A673 (cell line): ENCODE measurements around the gene LY86. TPM values are rescaled to one million over a fixed set of nuclear protein-coding genes. Genes with fewer than 3 reads are reported as not detected.

Experiments used
- BruUV-seq: library from RNA; stranded (reverse); fragments of 400-500 nt; replicated peaks from 2 replicates; lab custom pipeline; 2021; lab: Mats Ljungman, UMichigan
- CTCF ChIA-PET: fragments of 300-600 bp; sonication (Branson Sonifier 250); formaldehyde crosslinking; loops from one replicate; lab custom pipeline; 2022; ENCODE audit warnings: antibody characterized with exemption; lab: Charles Lee
- POLR2A ChIA-PET: fragments of 300-600 bp; sonication (Branson Sonifier 250); formaldehyde crosslinking; loops from one replicate; lab custom pipeline; 2022; ENCODE audit warnings: antibody characterized with exemption; ENCODE audit not compliant: low non-redundant PET; lab: Charles Lee
- DNase-seq: peaks from one replicate; pipeline ENCODE4 v3.0.0-alpha.2; 2015; ENCODE audit warnings: low spot score
- H3K27ac ChIP-seq: fragments of 200-600 bp; sonication (generic); 2 replicates; pipeline ENCODE4 v1.5.1; 2016; ENCODE audit warnings: mixed run types, low read depth, mild to moderate bottlenecking, mixed read lengths, antibody characterized with exemption, low read length; ENCODE audit not compliant: poor library complexity, severe bottlenecking
- H3K27me3 ChIP-seq: fragments of 200-600 bp; sonication (generic); replicated peaks from 2 replicates; pipeline ENCODE4 v1.6.1; 2017; ENCODE audit warnings: mixed run types, low read depth, mild to moderate bottlenecking, mixed read lengths, antibody characterized with exemption, low read length; ENCODE audit not compliant: insufficient read depth, poor library complexity
- H3K36me3 ChIP-seq: fragments of 200-600 bp; sonication (generic); 2 replicates; pipeline ENCODE4 v1.6.1; 2016; ENCODE audit warnings: mixed run types, mild to moderate bottlenecking, mixed read lengths, antibody characterized with exemption, low read length; ENCODE audit not compliant: insufficient read depth, poor library complexity, severe bottlenecking
- H3K4me1 ChIP-seq: fragments of 200-600 bp; sonication (generic); 2 replicates; pipeline ENCODE4 v1.6.1; 2017; ENCODE audit warnings: mixed run types, mild to moderate bottlenecking, mixed read lengths, antibody characterized with exemption, low read length; ENCODE audit not compliant: insufficient read depth, poor library complexity, severe bottlenecking
- H3K4me3 ChIP-seq: fragments of 200-600 bp; sonication (generic); 2 replicates; pipeline ENCODE4 v1.5.1; 2016; ENCODE audit warnings: low read depth, mixed run types, mild to moderate bottlenecking, mixed read lengths, low read length; ENCODE audit not compliant: poor library complexity, severe bottlenecking
- H3K9me3 ChIP-seq: fragments of 200-600 bp; sonication (generic); 2 replicates; pipeline ENCODE4 v1.6.1; 2016; ENCODE audit warnings: mixed run types, low read depth, mild to moderate bottlenecking, mixed read lengths, antibody characterized with exemption, low read length; ENCODE audit not compliant: poor library complexity, severe bottlenecking
- CTCF ChIP-seq: fragments of 300-800, 200-600 bp; sonication (generic); conservative IDR thresholded peaks from 2 replicates; pipeline ENCODE4 v1.5.1; 2017; ENCODE audit warnings: low read depth, mild to moderate bottlenecking, antibody characterized with exemption, low read length, moderate library complexity, mixed read lengths
- EZH2 ChIP-seq: fragments of 200-600 bp; sonication (generic); IDR thresholded peaks from 2 replicates; pipeline ENCODE4 v1.6.1; 2017; ENCODE audit warnings: borderline replicate concordance, low read depth, mild to moderate bottlenecking, mixed read lengths, antibody characterized with exemption, low read length; ENCODE audit not compliant: poor library complexity, severe bottlenecking
- intact Hi-C: fragments of 100-400 bp; cut with micrococcal nuclease; formaldehyde crosslinking; loops from one replicate; pipeline ENCODE4 v1.10.0; 2022; ENCODE audit not compliant: unreplicated experiment
- total RNA-seq: library from RNA; stranded (reverse); gene quantifications from 2 replicates; pipeline ENCODE4 v1.2.3, GENCODE V29; 2021

The LY86 gene
- total RNA-seq, 1 experiment from 2014 or later = not detected

- no peak for TF ChIP-seq CTCF
- H3K27me3 ChIP-seq = no peaks in the 10 kb centered on the region
- no peak overlapping the region for H3K4me3 ChIP-seq
- H3K36me3 ChIP-seq = no peaks in the 10 kb centered on the region
- no TSS peak for BruUV-seq
- no peaks in the 10 kb centered on the region for H3K9me3 ChIP-seq
- no peaks in the 10 kb centered on the region for H3K4me1 ChIP-seq
- no peak overlapping the region for H3K27ac ChIP-seq
- no peak for DNase-seq
- intact Hi-C loops = no loop called here
- ChIA-PET POLR2A (no interaction called here), CTCF (no interaction called here)
These were observed 54.9 kb downstream of the LY86 start for GRCh38 chr6:6643398-6643797.

- H3K4me3 ChIP-seq = no peak overlapping the region
- no TSS peak for BruUV-seq
- no peaks in the 10 kb centered on the region for H3K9me3 ChIP-seq
- intact Hi-C loops = no loop called here
- no peak for DNase-seq
- ChIA-PET CTCF (interaction anchor here (0.5 kb wide), 1 partner anchor 191 kb away, joined by 3 read pairs; no protein-coding TSS in a partner anchor), POLR2A (no interaction called here)
- no peaks in the 10 kb centered on the region for H3K36me3 ChIP-seq
- no peak for TF ChIP-seq CTCF
- no peak for TF ChIP-seq EZH2
- no peak overlapping the region for H3K27ac ChIP-seq
- H3K27me3 ChIP-seq = no peaks in the 10 kb centered on the region
- H3K4me1 ChIP-seq = no peaks in the 10 kb centered on the region
These were observed 56.9 kb downstream of the LY86 start for GRCh38 chr6:6645261-6645917.

- no TSS peak for BruUV-seq
- ChIA-PET CTCF (no interaction called here), POLR2A (no interaction called here)
- no peaks in the 10 kb centered on the region for H3K27me3 ChIP-seq
- H3K27ac ChIP-seq = no peak overlapping the region
- H3K4me3 ChIP-seq = no peak overlapping the region
- DNase-seq = no peak
- no peak for TF ChIP-seq CTCF
- TF ChIP-seq EZH2 = no peak
- H3K36me3 ChIP-seq = no peaks in the 10 kb centered on the region
- no peaks in the 10 kb centered on the region for H3K4me1 ChIP-seq
- no peaks in the 10 kb centered on the region for H3K9me3 ChIP-seq
- intact Hi-C loops = no loop called here
These were observed 57.9 kb downstream of the LY86 start for GRCh38 chr6:6646384-6646783.
